ELF-1 (cell line): ENCODE data around the gene ST6GAL2.

Experiments used
- DNase-seq: peaks from one replicate; pipeline ENCODE4 v3.0.0-alpha.2; 2016; ENCODE audit warnings: low read depth, low spot score

Gene ST6GAL2

GRCh38 chr2:106864051-106864450, 21.9 kb downstream of the ST6GAL2 start:
- DNase-seq: no peak

DNA sequence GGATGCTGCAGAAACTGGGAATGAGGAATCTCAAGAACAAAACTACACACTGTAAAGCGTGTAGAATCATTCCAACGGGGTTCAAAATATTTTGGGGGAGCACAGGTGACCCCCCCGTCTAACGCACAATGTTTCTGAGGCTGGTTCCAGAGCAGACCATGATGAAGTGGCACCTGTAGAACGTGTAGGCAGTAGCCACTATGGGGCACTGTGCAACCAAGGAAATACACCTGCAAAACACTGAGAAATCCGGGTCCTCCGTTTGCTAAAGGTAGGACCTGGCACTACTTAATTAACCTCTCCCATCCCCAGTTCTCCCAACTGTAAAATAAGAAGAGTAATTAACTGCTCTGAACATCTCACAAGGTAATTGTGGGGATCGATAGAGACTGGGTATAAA, 22.6 kb downstream of the ST6GAL2 start:
- DNase-seq: no peak

- no peak for DNase-seq
Observed at GRCh38 chr2:106859498-106859897, 26.5 kb downstream of the ST6GAL2 start.

GRCh38 chr2:106858810-106859209, 27.2 kb downstream of the ST6GAL2 start:
- DNase-seq: no peak

- DNase-seq: no peak
Observed at GRCh38 chr2:106857882-106858478, 28.0 kb downstream of the ST6GAL2 start.

- no peak for DNase-seq
Observed at GRCh38 chr2:106853631-106854030, 32.3 kb downstream of the ST6GAL2 start.

DNA sequence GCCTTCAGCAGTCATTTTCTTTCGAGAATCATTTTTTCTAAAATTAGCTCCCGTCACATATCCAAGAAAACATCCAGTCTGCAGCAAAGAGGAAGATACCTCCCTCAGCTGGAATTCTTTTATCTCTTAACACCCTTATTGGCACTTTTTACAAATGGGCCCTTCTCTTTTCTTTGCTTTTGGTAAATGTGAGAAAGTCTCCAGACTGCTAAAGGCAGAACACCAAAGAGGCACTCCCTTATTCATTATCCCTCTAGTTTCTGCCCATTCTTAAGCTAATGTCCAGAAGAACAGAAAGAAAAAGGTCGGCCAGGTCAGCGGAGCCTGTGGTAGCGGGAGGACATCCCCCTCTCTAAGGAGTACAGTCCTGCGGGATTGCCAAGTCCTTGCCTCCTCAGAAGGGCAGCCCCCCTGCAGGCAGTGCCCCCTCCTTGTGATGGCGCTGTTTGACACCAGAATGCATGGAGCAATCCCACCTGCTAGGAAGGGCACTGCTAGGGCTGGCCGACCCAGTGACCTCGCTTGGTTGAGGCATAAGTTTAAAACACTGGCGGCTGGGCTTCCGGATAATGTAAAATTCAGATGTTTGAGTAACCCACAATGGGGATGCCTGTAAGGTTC, 34.0 kb downstream of the ST6GAL2 start:
- peak; percentile 59 for DNase-seq

DNA sequence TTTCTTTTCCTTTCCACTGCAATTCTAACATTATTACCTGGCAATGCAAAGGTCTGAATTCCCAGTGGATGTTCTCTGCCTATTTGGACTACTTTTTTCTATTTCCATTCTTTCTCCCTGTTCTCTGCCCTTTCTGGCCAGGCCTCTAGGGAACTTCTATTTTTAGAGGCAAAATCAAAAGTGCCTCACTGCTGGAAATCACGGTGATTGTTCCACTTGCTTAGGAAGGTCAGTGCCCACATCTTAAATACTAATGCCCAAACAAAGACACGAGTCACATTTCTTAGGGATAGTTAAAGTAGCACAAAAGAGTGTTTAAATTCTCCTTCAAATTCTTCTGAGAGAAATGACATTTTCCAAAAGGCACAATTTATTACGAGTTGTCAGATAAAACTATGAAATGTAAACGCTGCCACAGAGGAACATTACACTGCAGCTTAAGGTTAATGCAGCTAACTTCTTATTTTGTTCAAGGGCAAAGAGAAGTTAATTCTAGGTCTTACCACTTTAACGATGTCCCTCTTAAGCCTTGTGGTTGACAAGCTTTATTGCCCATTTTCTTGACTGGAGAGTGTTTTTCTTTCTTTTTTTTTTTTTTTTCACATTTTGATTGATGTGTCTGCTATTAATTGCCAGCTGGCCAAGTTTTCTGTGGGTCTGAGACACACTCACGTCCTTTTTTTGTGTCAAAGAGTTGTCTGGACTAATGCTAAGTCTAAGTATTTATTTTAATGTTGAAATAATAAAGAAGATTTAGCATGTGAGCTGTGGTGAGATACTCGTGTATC, 34.7 kb downstream of the ST6GAL2 start:
- DNase-seq: no peak

- no peak for DNase-seq
Observed at GRCh38 chr2:106849253-106849652, 36.7 kb downstream of the ST6GAL2 start.

- no peak for DNase-seq
Observed at GRCh38 chr2:106847366-106847765, 38.6 kb downstream of the ST6GAL2 start.

DNA sequence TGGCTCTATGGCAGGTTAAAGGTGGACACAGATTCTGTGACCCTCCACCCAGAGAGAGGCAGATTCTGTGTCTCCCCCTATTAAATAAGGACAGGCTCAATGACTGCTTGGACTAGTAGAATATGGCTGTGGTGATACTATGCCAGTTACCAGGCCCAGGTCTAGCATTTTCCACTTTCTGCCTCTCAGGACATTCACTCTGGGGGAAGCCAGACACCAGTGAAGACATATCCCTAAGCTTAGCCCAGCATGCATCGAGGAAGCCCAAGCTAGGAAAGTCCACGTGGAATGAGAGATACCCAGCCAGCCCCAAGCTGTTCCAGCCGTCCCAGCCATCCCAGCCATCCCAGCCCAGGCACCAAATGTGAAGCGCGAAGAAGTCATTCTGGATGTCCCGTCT, 40.3 kb downstream of the ST6GAL2 start:
- DNase-seq: no peak

GRCh38 chr2:106843910-106844250, 42.1 kb downstream of the ST6GAL2 start:
- DNase-seq: no peak

GRCh38 chr2:106843001-106843909, 42.7 kb downstream of the ST6GAL2 start:
- no peak for DNase-seq

GRCh38 chr2:106841886-106842645, 43.9 kb downstream of the ST6GAL2 start:
- DNase-seq: no peak

DNA sequence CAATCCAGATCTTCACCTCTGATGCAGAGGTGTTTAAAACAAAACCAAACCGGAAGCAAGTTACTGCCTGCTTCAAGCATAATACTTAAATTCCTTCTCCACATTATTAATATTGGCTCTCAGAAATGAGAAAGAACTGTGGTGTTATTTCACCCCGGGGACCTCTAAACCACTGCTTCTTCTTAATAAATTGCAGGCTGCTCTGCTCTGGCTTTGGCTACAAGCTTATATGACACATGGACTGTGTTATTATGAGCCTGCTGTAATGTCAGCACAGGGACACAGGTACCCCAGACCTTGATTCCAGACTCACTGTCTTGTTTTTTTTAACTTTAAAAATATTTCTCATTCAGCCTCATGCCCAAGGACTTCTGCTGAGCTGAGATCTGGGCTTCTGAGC, 45.1 kb downstream of the ST6GAL2 start:
- no peak for DNase-seq

DNA sequence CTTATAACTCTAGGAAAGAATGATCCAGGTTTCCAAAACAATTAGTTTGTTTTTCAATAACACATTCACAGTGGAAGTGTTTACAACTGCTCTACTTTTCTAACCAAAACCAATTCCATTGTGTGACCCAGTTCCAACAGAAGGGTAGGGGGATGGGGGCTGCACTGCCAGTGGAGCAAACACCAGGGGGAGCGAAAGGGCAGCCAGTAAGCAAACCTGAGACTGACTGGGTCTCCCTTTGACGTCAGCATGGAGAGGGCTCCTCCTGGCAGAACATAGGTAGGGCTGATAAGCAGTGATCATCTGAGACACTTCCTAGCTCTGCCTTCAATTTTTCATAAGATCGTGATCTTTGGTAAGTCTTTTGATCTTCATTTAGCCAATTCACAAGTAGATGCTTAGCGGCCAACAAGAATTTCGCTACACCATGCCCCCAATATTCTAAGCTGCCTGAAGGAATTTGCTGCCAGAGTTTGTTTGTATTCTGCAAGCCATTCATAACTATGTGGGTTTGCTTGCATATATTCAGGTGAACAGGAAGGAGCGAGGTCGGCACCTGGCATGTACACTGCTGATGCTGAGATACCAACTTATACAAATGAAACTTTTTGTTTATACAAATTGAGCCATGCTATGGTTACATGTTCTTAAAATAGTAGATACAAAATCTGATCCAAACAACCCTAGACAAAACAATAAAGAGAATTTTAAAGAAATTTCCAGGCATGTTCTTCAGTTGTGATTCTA, 45.9 kb downstream of the ST6GAL2 start:
- DNase-seq: peak; percentile 80

DNA sequence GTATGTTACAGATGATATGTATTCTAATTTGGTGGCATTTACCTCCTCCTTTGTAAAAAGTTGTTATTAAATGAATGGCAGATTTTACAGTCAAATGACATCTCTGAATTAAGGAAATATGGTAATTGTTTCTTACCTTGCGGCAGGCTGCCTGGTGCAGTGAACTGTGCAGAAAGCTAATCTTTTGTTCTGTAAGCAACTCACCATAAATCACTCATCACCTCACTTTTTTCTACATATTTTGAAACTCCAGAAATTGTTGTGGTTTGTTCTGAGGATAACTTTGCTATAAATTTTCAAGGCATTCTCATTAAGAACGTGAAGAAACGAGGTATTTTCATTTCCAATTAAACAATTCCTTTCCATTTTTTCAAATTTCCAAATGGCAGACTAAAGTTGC, 52.7 kb downstream of the ST6GAL2 start:
- no peak for DNase-seq

GRCh38 chr2:106831816-106832569, 54.0 kb downstream of the ST6GAL2 start:
- DNase-seq: no peak

DNA sequence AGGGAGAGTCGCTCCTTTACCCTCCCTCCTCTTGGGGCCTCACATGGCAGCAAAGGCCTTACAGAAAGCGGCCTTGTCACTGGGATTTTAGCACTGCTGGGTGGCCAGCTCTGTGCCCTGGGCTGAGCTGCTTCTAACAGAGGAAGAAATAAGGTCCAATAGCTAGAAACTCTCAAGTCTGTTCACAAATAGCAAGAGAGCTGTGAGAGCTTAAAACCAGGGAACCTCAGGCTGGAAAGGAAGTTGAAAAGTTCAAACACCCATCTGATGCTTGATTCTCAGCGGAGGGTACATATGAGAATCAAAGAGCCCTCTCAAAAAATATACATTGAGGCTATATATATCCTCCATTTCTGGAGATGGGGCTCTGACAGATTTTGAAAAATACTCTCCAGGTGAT, 54.7 kb downstream of the ST6GAL2 start:
- DNase-seq: no peak

GRCh38 chr2:106830191-106830590, 55.8 kb downstream of the ST6GAL2 start:
- no peak for DNase-seq
